Skeletal muscle tissue (tissue), 4 donors: ENCODE measurements around the gene CASTOR2. TPM values are rescaled to one million over a fixed set of nuclear protein-coding genes. Genes with fewer than 3 reads are reported as not detected.

Source experiments
- H3K27ac ChIP-seq: one replicate; pipeline ENCODE4 v1.7.0; 2013; ENCODE audit warnings: mild to moderate bottlenecking, low read depth, low read length, inconsistent platforms
- H3K27me3 ChIP-seq, 3 donors: one replicate each; pipeline ENCODE4 v1.7.0; 2013; ENCODE audit warnings: low read length in 3 of 3; ENCODE audit not compliant: control insufficient read depth in 3 of 3, insufficient read depth in 3 of 3
- H3K36me3 ChIP-seq, 3 donors: one replicate each; pipeline ENCODE4 v1.7.0; 2013; ENCODE audit warnings: low read length in 3 of 3; ENCODE audit not compliant: control insufficient read depth in 3 of 3, insufficient read depth in 3 of 3
- H3K4me1 ChIP-seq, 3 donors: one replicate each; pipeline ENCODE4 v1.7.0; 2013; ENCODE audit warnings: low read length in 3 of 3, mild to moderate bottlenecking in 3 of 3; ENCODE audit not compliant: control insufficient read depth in 3 of 3, insufficient read depth in 3 of 3
- H3K4me3 ChIP-seq, 3 donors: one replicate each; pipeline ENCODE4 v1.7.0; 2013; ENCODE audit warnings: low read length in 3 of 3
- H3K9ac ChIP-seq, 3 donors: one replicate each; pipeline ENCODE4 v1.7.0; 2013; ENCODE audit warnings: low read length in 3 of 3, mild to moderate bottlenecking in 3 of 3, moderate library complexity in 2 of 3, low read depth in 1 of 3
- H3K9me3 ChIP-seq, 3 donors: one replicate each; pipeline ENCODE4 v1.7.0; 2013; ENCODE audit warnings: low read length in 3 of 3; ENCODE audit not compliant: control insufficient read depth in 3 of 3
- total RNA-seq: library from RNA; depleted of rRNA; stranded (reverse); fragments of >200 nt; gene quantifications from one replicate; pipeline ENCODE4 v1.2.3, GENCODE V29; 2014
- donor health status: Osteomylitis.

The CASTOR2 gene
- total RNA-seq, 1 donor from 2014 or later, result 15.1 TPM

- no peak overlapping the region for H3K27ac ChIP-seq
- no peak overlapping the region for H3K4me3 ChIP-seq
- no peaks in the 10 kb centered on the region for H3K9me3 ChIP-seq
- H3K9ac ChIP-seq, result peak overlapping the region in 1 of 3 donors; percentile 11
- H3K36me3 ChIP-seq, result peaks cover 26 to 30% (median 28%) of the 10 kb centered on the region in 3 donors
- no peaks in the 10 kb centered on the region for H3K27me3 ChIP-seq
- peaks cover 3 to 22% (median 15%) of the 10 kb centered on the region in 3 donors for H3K4me1 ChIP-seq
These were observed 84.2 kb downstream of the CASTOR2 start for GRCh38 chr7:75048435-75049379.

GRCh38 chr7:75049817-75050216 lies 85.3 kb downstream of the CASTOR2 start:
- no peaks in the 10 kb centered on the region for H3K9me3 ChIP-seq
- peaks cover 5 to 33% (median 26%) of the 10 kb centered on the region in 3 donors for H3K4me1 ChIP-seq
- H3K9ac ChIP-seq, result no peak overlapping the region
- no peaks in the 10 kb centered on the region for H3K27me3 ChIP-seq
- no peak overlapping the region for H3K27ac ChIP-seq
- peaks cover 28 to 33% (median 32%) of the 10 kb centered on the region in 3 donors for H3K36me3 ChIP-seq
- no peak overlapping the region for H3K4me3 ChIP-seq

- no peaks in the 10 kb centered on the region for H3K9me3 ChIP-seq
- no peak overlapping the region for H3K27ac ChIP-seq
- no peak overlapping the region for H3K9ac ChIP-seq
- H3K36me3 ChIP-seq, result peaks cover 28 to 38% (median 32%) of the 10 kb centered on the region in 3 donors
- H3K4me1 ChIP-seq, result peaks cover 11 to 40% (median 33%) of the 10 kb centered on the region in 3 donors
- no peak overlapping the region for H3K4me3 ChIP-seq
- H3K27me3 ChIP-seq, result no peaks in the 10 kb centered on the region
These were observed 86.0 kb downstream of the CASTOR2 start for GRCh38 chr7:75050501-75050900.

GRCh38 chr7:75054744-75055143 lies 90.2 kb downstream of the CASTOR2 start:
- peak overlapping the region; percentile 75 for H3K27ac ChIP-seq
- H3K27me3 ChIP-seq, result no peaks in the 10 kb centered on the region
- H3K4me1 ChIP-seq, result peaks cover 17 to 34% (median 29%) of the 10 kb centered on the region in 3 donors
- peak overlapping the region; percentile 28 to 51 (median 50) for H3K9ac ChIP-seq
- no peak overlapping the region for H3K4me3 ChIP-seq
- H3K9me3 ChIP-seq, result no peaks in the 10 kb centered on the region
- peaks cover 44 to 57% (median 52%) of the 10 kb centered on the region in 3 donors for H3K36me3 ChIP-seq

GRCh38 chr7:75055155-75055554 lies 90.7 kb downstream of the CASTOR2 start:
- H3K9me3 ChIP-seq, result no peaks in the 10 kb centered on the region
- peaks cover 17 to 34% (median 29%) of the 10 kb centered on the region in 3 donors for H3K4me1 ChIP-seq
- peak overlapping the region; percentile 28 to 51 (median 50) for H3K9ac ChIP-seq
- peaks cover 48 to 59% (median 56%) of the 10 kb centered on the region in 3 donors for H3K36me3 ChIP-seq
- peak overlapping the region; percentile 75 for H3K27ac ChIP-seq
- no peaks in the 10 kb centered on the region for H3K27me3 ChIP-seq
- H3K4me3 ChIP-seq, result no peak overlapping the region

GRCh38 chr7:75055830-75056772 lies 91.6 kb downstream of the CASTOR2 start:
- H3K9me3 ChIP-seq, result no peaks in the 10 kb centered on the region
- H3K4me3 ChIP-seq, result no peak overlapping the region
- peak overlapping the region; percentile 75 for H3K27ac ChIP-seq
- H3K4me1 ChIP-seq, result peaks cover 17 to 32% (median 29%) of the 10 kb centered on the region in 3 donors
- peak overlapping the region in 1 of 3 donors; percentile 5 for H3K9ac ChIP-seq
- H3K36me3 ChIP-seq, result peaks cover 55 to 63% (median 63%) of the 10 kb centered on the region in 3 donors
- no peaks in the 10 kb centered on the region for H3K27me3 ChIP-seq

GRCh38 chr7:75058406-75058805 lies 93.9 kb downstream of the CASTOR2 start:
- H3K4me1 ChIP-seq, result peaks cover 17 to 32% (median 29%) of the 10 kb centered on the region in 3 donors
- peaks cover 63 to 73% (median 67%) of the 10 kb centered on the region in 3 donors for H3K36me3 ChIP-seq
- no peak overlapping the region for H3K9ac ChIP-seq
- no peaks in the 10 kb centered on the region for H3K27me3 ChIP-seq
- H3K27ac ChIP-seq, result no peak overlapping the region
- no peaks in the 10 kb centered on the region for H3K9me3 ChIP-seq
- H3K4me3 ChIP-seq, result no peak overlapping the region

- Histone ChIP-seq H3K27ac (no peak overlapping the region), H3K27me3 (no peaks in the 10 kb centered on the region), H3K9me3 (no peaks in the 10 kb centered on the region), H3K9ac (no peak overlapping the region), H3K4me1 (no peaks in the 10 kb centered on the region), H3K4me3 (no peak overlapping the region), H3K36me3 (peaks cover 61 to 73% (median 64%) of the 10 kb centered on the region in 3 donors)
These were observed 99.8 kb downstream of the CASTOR2 start for GRCh38 chr7:75064291-75064690.

GRCh38 chr7:75064801-75065200 lies 100.3 kb downstream of the CASTOR2 start:
- Histone ChIP-seq H3K4me1 (no peaks in the 10 kb centered on the region), H3K36me3 (peaks cover 60 to 75% (median 67%) of the 10 kb centered on the region in 3 donors), H3K9ac (no peak overlapping the region), H3K27me3 (no peaks in the 10 kb centered on the region), H3K27ac (no peak overlapping the region), H3K9me3 (no peaks in the 10 kb centered on the region), H3K4me3 (no peak overlapping the region)
